ENCODE results near the gene OR6C6. TPM values are rescaled to one million over a fixed set of nuclear protein-coding genes. Genes with fewer than 3 reads are reported as not detected.

OR6C6 gene
- total and polyA plus RNA-seq, 9 donors = not detected

- 76 to 86% (median 78%) methylated on average over 2 of the region's 2 CpGs for WGBS, 3 donors
- DNase-seq = no peak
Measured at GRCh38 chr12:55314043-55314442, 17.7 kb upstream of the OR6C6 start, which contains the start of gene OR6C1. TSS of gene OR6C1 (plus strand) at chr12:55314343. CDS start at chr12:55320600, 6,257 bp downstream.

GRCh38 chr12:55289999-55290398 is 6.4 kb downstream of the OR6C6 start:
- intact Hi-C loops (cut with DNase I) = no loop called here
- H3K27me3 ChIP-seq = no peaks in the 10 kb centered on the region
- no peak overlapping the region for H3K27ac ChIP-seq
- no peaks in the 10 kb centered on the region for H3K4me1 ChIP-seq (ENCODE audit: insufficient read depth)
- H3K36me3 ChIP-seq = no peaks in the 10 kb centered on the region
- no peak overlapping the region for H3K4me3 ChIP-seq
- H3K9me3 ChIP-seq = no peaks in the 10 kb centered on the region
- TF ChIP-seq, protein P1, sequence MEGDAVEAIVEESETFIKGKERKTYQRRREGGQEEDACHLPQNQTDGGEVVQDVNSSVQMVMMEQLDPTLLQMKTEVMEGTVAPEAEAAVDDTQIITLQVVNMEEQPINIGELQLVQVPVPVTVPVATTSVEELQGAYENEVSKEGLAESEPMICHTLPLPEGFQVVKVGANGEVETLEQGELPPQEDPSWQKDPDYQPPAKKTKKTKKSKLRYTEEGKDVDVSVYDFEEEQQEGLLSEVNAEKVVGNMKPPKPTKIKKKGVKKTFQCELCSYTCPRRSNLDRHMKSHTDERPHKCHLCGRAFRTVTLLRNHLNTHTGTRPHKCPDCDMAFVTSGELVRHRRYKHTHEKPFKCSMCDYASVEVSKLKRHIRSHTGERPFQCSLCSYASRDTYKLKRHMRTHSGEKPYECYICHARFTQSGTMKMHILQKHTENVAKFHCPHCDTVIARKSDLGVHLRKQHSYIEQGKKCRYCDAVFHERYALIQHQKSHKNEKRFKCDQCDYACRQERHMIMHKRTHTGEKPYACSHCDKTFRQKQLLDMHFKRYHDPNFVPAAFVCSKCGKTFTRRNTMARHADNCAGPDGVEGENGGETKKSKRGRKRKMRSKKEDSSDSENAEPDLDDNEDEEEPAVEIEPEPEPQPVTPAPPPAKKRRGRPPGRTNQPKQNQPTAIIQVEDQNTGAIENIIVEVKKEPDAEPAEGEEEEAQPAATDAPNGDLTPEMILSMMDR (IDR thresholded peaks at IDR 0.05) = no peak
- no peak for TF ChIP-seq EP300 (IDR thresholded peaks at IDR 0.05)
- TF ChIP-seq POLR2A (IDR thresholded peaks at IDR 0.05) = no peak
- no peak for DNase-seq
- WGBS, 3 donors = 46 to 52% (median 49%) methylated on average over 2 of the region's 2 CpGs

More at GRCh38 chr12:55314043-55314442, 17.7 kb upstream of the OR6C6 start, which contains the start of gene OR6C1:
- no peaks in the 10 kb centered on the region for H3K27me3 ChIP-seq
- H3K4me3 ChIP-seq = no peak within 1 kb of the TSS
- H3K9me3 ChIP-seq = no peaks in the 10 kb centered on the region
- H3K36me3 ChIP-seq = no peaks in the 10 kb centered on the region
- intact Hi-C loops (cut with DNase I) = no loop called here
- H3K27ac ChIP-seq = no peak within 1 kb of the TSS
- H3K4me1 ChIP-seq (ENCODE audit: insufficient read depth) = no peaks in the 10 kb centered on the region
- no peak for TF ChIP-seq EP300 (IDR thresholded peaks at IDR 0.05)
- no peak for TF ChIP-seq POLR2A (IDR thresholded peaks at IDR 0.05)
- TF ChIP-seq, protein P1 (IDR thresholded peaks at IDR 0.05) = no peak

GRCh38 chr12:55280991-55281390 is 15.4 kb downstream of the OR6C6 start:
- Histone ChIP-seq H3K27me3 (no peaks in the 10 kb centered on the region), H3K4me3 (no peak overlapping the region), H3K9me3 (no peaks in the 10 kb centered on the region), H3K27ac (no peak overlapping the region), H3K4me1 (ENCODE audit: insufficient read depth) (no peaks in the 10 kb centered on the region), H3K36me3 (no peaks in the 10 kb centered on the region)
- DNase-seq = no peak
- intact Hi-C loops (cut with DNase I) = no loop called here
- TF ChIP-seq, protein P1 (IDR thresholded peaks at IDR 0.05) = no peak
- TF ChIP-seq EP300 (IDR thresholded peaks at IDR 0.05) (no peak), POLR2A (IDR thresholded peaks at IDR 0.05) (no peak)
- WGBS, 3 donors = 60 to 66% (median 62%) methylated on average over 2 of the region's 2 CpGs

- Histone ChIP-seq H3K36me3 (no peaks in the 10 kb centered on the region), H3K4me1 (ENCODE audit: insufficient read depth) (no peaks in the 10 kb centered on the region), H3K9me3 (no peaks in the 10 kb centered on the region), H3K27me3 (no peaks in the 10 kb centered on the region), H3K27ac (no peak overlapping the region), H3K4me3 (no peak overlapping the region)
- TF ChIP-seq, protein P1 (IDR thresholded peaks at IDR 0.05) = no peak
- TF ChIP-seq POLR2A (IDR thresholded peaks at IDR 0.05) = no peak
- no peak for TF ChIP-seq EP300 (IDR thresholded peaks at IDR 0.05)
- intact Hi-C loops (cut with DNase I) = no loop called here
- 65 to 75% (median 66%) methylated on average over 2 of the region's 2 CpGs for WGBS, 3 donors
- DNase-seq = no peak
Measured at GRCh38 chr12:55258303-55258702, 38.1 kb downstream of the OR6C6 start.
